NCI-H2107 (cell line): Measurements from ENCODE around the gene PCDHGA2.
"Not testable (repeated sequence)": the region's sequence is repeated elsewhere in the genome, so short reads cannot be mapped to it uniquely, and the experiment has no call there.

Experiments used
- DNase-seq: peaks from one replicate; lab custom pipeline; 2025; lab: John Stamatoyannopoulos, UW

PCDHGA2 gene

GRCh38 chr5:141346017-141346416, 7.5 kb downstream of the PCDHGA2 start:
- not testable (repeated sequence) for DNase-seq

DNA sequence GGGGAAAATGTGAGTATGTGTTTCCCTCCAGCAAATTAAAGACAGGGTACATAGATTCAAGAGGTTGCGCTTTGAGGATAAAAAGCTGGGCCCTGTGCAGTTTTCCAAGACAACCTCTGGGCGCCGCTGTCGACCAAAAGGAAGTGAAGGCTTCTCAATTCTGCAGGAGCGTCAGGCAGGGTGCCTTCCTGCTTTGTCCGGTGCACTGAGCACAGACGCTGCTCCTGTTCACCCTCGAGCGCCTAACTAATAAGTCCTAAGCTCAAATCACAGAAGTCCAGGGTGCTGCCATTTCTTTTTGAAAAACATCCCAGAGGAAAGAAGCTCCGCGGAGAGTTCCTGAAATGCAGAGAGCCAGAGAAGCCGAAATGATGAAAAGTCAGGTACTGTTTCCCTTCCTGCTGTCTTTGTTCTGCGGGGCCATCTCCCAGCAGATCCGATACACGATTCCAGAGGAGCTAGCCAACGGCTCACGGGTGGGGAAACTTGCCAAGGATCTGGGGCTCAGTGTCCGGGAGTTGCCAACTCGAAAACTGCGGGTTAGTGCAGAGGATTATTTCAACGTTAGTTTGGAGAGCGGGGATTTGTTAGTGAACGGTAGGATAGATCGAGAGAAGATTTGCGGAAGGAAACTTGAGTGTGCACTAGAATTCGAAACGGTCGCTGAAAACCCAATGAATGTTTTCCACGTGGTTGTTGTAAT, 11.5 kb downstream of the PCDHGA2 start, which contains the start of gene PCDHGB1:
PCDHGB1 (plus strand) TSS at position 183 of the 703 bp plus-strand sequence; CDS start at position 345, 162 bp downstream.
- no peak for DNase-seq

GRCh38 chr5:141351591-141351990, 13.0 kb downstream of the PCDHGA2 start:
- DNase-seq = no peak

DNA sequence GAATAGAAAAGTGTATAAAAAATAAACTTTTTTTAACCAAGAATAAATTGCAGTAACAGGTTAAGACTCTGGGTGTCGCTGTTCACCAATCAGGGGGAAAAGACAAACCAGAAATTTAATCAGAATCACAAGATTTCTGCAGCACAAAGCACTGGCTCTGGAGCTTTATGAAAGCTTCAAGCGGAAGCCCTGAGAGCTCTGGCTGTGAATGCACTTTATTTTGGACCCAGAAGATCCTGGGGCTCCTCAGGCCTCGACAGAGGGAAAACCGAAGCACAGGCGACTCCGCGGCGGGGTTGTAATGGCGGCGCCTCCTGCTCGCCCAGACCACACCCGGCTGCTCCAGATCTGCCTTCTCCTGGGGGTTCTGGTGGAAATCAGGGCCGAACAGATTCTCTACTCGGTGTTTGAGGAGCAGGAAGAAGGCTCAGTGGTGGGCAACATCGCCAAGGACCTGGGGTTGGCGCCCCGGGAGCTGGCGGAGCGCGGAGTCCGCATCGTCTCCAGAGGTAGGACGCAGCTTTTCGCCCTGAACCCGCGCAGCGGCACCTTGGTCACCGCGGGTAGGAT, 16.4 kb downstream of the PCDHGA2 start, which contains the start of gene PCDHGA4:
PCDHGA4 (plus strand) TSS at position 122 of the 570 bp plus-strand sequence; CDS start at position 209, 87 bp downstream.
- no peak for DNase-seq

DNA sequence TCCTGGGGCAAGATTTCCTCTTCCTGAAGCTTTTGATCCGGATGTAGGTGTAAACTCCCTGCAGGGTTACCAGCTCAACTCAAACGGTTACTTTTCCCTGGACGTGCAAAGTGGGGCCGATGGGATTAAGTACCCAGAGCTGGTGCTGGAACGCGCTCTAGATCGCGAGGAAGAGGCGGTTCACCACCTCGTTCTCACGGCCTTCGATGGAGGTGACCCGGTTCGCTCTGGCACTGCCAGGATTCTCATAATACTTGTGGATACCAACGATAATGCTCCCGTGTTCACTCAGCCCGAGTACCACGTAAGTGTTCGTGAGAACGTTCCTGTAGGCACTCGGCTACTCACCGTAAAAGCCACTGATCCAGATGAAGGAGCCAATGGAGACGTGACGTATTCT, 17.1 kb downstream of the PCDHGA2 start:
- no peak for DNase-seq

- no peak for DNase-seq
Observed at GRCh38 chr5:141356133-141356532, 17.6 kb downstream of the PCDHGA2 start.

DNA sequence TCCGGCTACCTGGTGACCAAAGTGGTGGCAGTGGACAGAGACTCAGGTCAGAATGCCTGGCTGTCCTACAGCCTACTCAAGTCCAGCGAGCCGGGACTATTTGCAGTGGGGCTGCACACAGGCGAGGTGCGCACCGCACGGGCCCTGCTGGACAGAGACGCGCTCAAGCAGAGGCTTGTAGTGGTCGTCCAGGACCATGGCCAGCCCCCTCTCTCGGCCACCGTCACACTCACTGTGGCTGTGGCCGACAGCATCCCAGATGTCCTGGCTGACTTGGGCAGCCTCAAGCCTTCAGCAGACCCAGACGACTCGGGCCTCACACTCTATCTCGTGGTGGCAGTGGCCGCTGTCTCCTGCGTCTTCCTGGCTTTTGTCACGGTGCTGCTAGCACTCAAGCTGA, 18.4 kb downstream of the PCDHGA2 start:
- DNase-seq = no peak

- DNase-seq = no peak
Observed at GRCh38 chr5:141359790-141360426, 21.3 kb downstream of the PCDHGA2 start, which contains the start of gene PCDHGB2. Gene PCDHGB2 (plus strand): TSS chr5:141359994. CDS start chr5:141360136, 142 bp downstream.

DNA sequence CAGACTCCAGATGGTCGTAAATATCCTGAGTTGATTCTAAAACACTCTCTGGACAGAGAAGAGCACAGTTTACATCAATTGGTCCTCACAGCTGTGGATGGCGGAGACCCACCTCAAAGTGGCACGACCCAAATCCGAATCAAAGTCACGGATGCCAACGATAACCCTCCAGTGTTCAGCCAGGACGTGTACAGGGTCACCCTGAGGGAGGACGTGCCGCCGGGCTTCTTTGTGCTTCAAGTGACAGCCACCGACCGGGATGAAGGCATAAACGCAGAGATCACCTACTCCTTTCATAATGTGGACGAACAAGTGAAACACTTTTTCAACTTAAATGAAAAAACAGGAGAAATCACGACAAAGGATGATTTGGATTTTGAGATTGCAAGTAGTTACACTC, 22.1 kb downstream of the PCDHGA2 start:
- DNase-seq = no peak

DNA sequence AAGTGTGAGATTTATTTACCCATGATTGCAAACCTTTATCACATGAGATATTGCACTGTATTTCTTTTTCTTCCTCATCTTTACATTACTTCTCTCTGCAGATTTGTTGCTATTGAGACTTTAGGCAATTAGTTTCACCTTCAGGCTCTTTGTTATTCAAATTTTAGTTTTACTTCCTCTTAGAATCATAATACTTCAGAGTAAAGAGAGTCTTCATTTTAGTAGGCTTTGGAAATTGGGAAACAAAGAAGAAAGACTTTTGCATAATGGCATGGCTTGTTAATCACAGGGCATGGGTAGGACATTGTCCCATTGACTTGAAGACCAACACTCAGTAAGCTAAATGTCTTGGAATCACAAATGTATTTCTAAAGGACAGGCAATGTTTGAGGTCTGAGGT, 24.2 kb downstream of the PCDHGA2 start:
- DNase-seq = no peak

GRCh38 chr5:141363952-141364660, 25.5 kb downstream of the PCDHGA2 start, which contains the start of gene PCDHGA5:
Gene PCDHGA5 (plus strand): TSS chr5:141364162. CDS start chr5:141364331, 169 bp downstream.
- no peak for DNase-seq

- DNase-seq = no peak
Observed at GRCh38 chr5:141366016-141366896, 27.7 kb downstream of the PCDHGA2 start.

GRCh38 chr5:141369994-141370848, 31.7 kb downstream of the PCDHGA2 start, which contains the start of gene PCDHGB3:
Gene PCDHGB3 (plus strand): TSS chr5:141370242. CDS start chr5:141370395, 153 bp downstream.
- DNase-seq = no peak

DNA sequence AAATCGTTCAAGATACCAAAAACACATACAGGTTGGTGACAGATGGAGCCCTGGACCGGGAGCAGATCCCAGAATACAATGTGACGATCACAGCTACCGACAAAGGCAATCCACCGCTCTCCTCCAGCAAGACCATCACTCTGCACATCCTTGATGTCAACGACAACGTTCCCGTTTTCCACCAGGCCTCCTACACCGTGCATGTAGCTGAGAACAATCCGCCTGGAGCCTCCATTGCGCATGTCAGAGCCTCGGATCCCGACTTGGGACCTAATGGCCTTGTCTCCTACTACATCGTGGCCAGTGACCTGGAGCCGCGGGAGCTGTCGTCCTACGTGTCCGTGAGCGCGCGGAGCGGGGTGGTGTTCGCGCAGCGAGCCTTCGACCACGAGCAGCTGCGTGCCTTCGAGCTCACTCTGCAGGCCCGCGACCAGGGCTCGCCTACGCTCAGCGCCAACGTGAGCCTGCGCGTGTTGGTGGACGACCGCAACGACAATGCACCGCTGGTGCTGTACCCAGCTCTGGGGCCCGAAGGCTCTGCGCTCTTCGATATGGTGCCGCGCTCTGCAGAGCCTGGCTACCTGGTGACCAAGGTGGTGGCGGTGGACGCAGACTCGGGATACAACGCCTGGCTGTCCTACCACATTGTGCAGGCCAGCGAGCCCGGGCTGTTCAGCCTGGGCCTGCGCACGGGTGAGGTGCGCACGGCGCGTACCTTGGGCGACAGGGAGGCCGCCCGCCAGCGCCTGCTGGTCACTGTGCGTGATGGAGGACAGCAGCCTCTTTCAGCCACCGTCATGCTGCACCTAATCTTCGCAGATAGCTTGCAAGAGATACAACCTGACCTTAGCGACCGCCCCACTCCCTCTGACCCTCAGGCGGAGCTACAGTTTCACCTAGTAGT, 33.3 kb downstream of the PCDHGA2 start:
- no peak for DNase-seq

GRCh38 chr5:141373673-141374317, 35.2 kb downstream of the PCDHGA2 start, which contains the start of gene PCDHGA6:
Gene PCDHGA6 (plus strand): TSS chr5:141373891. CDS start chr5:141374084, 193 bp downstream.
- no peak for DNase-seq

- DNase-seq = no peak
Observed at GRCh38 chr5:141374627-141375026, 36.1 kb downstream of the PCDHGA2 start.

DNA sequence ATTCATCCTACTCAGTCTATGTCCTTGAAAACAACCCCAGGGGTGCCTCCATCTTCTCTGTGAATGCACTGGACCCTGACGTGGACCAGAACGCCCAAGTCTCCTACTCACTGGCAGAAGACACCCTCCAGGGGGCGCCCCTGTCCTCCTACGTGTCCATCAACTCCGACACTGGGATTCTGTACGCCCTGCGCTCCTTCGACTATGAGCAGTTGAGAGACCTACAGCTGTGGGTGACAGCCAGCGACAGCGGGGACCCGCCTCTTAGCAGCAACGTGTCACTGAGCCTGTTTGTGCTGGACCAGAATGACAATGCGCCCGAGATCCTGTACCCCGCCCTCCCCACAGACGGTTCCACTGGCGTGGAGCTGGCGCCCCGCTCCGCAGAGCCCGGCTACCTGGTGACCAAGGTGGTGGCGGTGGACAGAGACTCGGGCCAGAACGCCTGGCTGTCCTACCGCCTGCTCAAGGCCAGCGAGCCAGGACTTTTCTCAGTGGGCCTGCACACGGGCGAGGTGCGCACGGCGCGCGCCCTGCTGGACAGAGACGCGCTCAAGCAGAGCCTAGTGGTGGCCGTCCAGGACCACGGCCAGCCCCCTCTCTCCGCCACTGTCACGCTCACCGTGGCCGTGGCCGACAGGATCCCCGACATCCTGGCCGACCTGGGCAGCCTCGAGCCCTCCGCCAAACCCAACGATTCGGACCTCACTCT, 37.0 kb downstream of the PCDHGA2 start:
- not testable (repeated sequence) for DNase-seq
